CD4-positive, alpha-beta T cell treated with Interleukin-10 for 1 hour (primary cell): Measurements from ENCODE around the gene ZDHHC11.
"Not testable (repeated sequence)": the region's sequence is repeated elsewhere in the genome, so short reads cannot be mapped to it uniquely, and the experiment has no call there.

Experiments used
- DNase-seq: peaks from one replicate; pipeline ENCODE4 v3.0.0-alpha.2; 2020

The ZDHHC11 gene

GRCh38 chr5:758698-759053, 92.1 kb downstream of the ZDHHC11 start:
- no peak for DNase-seq

- peak; percentile 49 for DNase-seq
Measured at GRCh38 chr5:757931-758697, 92.7 kb downstream of the ZDHHC11 start.

DNA sequence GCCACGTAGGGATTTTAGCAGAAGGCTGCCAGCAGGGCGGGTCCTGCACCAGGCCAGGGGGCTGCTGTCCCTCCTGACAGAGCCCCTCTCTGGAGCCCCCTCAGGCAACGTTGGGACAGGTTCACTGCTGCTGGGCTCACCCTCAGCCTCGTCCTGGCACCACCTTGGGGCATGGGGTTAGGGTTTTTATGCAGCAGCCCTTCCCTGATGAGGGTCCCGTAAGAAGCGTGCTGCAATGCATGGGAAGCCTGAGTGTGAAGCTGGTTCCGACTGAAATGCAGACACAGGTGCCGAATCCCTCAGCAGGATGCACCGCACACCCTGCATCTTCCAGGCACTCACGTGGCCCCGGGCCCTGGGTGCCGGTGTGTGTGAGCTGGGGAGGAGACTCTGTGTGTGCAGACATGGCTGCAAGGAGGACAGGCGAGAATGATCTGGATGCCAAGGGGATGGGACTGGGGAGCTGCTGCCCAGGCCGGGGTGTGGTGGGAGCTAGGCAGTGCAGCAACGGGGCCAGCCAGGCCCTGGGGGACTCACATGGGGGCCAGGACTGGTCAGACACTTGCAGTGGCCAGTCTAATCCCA, 93.3 kb downstream of the ZDHHC11 start:
- no peak for DNase-seq

- DNase-seq = peak; percentile 35
Measured at GRCh38 chr5:756865-757345, 93.9 kb downstream of the ZDHHC11 start.

GRCh38 chr5:756171-756570, 94.6 kb downstream of the ZDHHC11 start:
- no peak for DNase-seq

DNA sequence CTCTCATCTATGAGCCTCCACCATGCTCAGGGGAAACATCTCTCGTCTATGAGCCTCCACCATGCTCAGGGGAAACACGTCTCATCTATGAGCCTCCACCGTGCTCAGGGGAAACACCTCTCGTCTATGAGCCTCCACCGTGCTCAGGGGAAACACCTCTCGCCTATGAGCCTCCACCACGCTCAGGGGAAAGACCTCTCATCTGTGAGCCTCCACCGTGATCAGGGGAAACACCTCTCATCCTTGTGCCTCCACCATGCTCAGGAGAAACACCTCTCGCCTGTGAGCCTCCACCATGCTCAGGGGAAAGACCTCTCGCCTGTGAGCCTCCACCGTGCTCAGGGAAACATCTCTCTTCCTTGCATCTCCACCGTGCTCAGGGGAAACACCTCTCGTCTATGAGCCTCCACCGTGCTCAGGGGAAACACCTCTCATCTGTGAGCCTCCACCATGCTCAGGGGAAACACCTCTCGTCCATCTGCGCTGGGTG, 96.6 kb downstream of the ZDHHC11 start:
- not testable (repeated sequence) for DNase-seq

DNA sequence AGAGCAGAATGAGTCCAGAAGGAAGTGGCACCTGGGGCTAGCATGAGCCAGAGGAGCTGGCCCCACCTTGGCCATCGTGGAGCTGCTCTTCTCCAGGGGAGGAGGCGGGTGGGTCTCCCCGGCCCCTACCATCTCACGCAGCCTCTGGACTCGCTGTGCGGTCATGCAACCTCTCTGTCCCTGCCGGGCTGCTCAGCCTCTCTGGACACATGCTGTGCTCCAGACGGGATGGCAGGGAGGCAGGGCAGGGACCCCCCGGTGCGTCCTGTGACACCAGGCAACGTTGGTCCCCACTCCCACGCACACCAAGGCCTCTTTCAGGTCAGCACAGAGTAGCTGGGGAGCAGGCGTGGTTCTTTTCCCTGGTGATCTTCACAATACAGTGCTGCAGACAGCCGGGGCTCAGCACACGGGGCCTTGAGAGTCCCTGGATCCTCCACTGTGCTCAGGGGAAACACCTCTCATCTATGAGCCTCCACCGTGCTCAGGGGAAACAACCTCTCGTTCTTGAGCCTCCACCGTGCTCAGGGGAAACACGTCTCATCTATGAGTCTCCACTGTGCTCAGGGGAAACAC, 97.1 kb downstream of the ZDHHC11 start:
- not testable (repeated sequence) for DNase-seq

- not testable (repeated sequence) for DNase-seq
Measured at GRCh38 chr5:752532-753115, 98.2 kb downstream of the ZDHHC11 start.

DNA sequence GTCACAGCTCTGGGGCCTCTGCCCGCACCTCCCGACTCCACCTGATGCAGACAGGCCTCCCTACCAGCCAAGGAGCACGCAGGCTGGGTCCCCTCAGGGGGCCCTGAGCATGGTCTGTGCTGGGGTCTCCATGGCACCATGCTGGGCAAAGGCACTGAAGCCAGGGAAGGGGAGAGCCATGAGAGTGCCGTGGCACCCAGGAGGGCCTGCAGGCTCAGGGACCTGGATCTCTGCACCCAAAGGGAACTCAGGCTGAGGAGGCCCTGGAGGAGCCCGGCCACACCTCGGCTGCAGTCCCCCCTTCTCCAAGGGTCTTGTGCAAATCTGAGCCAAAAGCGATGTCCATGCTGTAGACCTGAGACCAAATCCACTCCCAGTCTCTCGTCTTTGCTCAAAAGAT, 98.8 kb downstream of the ZDHHC11 start:
- not testable (repeated sequence) for DNase-seq

- DNase-seq = no peak
Measured at GRCh38 chr5:751496-751895, 99.3 kb downstream of the ZDHHC11 start.

- DNase-seq = not testable (repeated sequence)
Measured at GRCh38 chr5:750226-750625, 100.6 kb downstream of the ZDHHC11 start.

DNA sequence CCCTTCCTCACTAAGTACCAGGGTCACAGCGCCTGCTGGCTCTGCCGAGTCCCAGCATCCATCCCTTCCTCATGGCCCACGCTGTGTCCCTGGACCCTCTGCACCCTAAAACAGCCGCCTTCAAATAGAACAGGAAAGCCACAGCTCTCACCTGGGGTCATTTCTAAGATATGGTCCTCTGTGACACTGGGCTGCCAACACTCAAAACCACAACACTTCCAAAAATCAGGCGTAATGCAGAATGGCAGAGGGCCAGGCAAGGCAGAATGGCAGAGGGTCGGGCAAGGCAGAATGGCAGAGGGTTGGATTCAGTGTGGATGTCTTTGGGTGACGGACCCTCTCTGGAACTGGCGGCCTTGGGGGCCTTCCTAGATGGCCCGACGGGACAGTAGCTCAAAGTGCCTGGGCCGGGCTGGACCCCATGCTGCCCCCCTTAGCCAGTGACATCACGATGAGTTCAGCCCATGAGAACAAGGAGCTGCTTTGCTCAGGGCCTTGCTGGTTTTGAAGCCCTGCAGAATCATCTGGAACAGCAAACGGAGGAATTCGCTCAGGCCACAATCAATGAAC, 101.6 kb downstream of the ZDHHC11 start:
- no peak for DNase-seq

DNA sequence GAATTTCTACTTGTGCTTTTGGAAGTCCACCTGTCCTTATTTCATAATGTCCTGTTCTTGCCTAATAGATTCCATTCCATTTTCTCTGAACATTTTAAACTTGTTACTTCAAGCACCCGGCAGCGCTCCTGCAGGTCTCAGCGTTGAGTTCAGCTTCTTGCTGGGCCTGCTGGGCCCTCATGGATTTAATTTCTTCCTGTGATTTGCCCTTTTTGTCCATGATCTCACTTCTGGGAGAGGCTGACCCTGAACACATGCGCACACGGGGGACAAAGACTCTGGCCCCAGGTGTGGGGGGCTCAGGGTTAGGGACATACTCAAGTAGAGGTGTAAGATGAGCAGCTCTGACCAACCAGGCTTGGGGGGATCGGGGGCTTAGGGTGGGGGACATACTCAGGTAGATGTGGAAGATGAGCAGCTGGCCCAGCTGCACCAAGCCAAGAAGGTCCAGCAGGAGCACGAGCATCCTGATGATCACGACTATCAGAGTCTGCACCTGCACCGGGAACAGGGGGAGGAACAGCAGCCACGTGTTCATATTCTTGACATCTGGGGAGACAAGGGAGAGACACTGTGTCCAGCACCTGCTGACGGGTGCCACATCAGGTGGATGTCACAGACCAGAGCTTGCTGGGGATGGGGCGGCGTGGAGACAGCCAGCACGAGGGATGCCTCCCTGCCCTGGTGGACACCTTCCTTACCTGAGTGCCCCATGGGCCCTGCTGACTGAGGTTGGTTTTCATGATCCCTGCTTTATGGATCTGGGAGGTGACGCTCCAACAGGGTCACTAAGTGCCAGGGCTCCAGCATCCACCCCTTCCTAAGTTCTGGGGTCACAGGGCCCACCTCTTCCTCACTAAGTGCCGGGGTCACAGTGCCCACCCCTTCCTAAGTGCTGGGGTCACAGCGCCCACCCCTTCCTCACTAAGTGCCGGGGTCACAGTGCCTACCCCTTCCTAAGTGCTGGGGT, 102.5 kb downstream of the ZDHHC11 start:
- DNase-seq = not testable (repeated sequence)

GRCh38 chr5:747303-747844, 103.4 kb downstream of the ZDHHC11 start:
- DNase-seq = not testable (repeated sequence)

DNA sequence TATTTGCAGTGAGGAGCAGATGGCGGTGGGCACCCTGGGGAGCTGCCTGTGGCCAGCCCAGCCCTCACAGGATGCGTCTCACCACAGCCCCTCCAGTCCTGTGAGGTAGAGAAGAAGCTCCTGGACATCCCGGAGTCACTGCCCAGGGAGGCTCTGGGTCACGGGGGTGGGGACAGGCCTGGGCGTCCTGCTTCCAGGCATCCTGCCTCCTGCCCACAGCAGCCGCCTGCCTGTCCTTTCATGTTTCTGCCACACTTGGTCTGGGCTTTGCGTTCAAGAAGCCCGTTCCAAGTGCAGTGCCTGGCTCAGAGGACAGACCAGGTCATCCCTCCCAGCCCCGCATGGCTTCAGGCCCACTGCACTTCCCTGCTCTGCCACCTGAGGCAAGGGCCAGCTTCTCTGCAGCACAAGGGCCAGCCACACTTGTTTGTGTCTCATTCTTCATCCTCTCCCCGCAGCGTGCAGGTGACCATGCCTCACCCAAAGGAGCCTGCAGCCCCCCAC, 104.5 kb downstream of the ZDHHC11 start:
- no peak for DNase-seq
